Heart left ventricle (tissue), 16 donors: ENCODE results near the gene CPEB1. TPM values are rescaled to one million over a fixed set of nuclear protein-coding genes. Genes with fewer than 3 reads are reported as not detected.

Experiments used
- ATAC-seq, 4 donors: fragments of 200-7000 bp; cut with Tn5 transposase; one replicate each; pipeline ENCODE4 v1.9.1; 2020 to 2022; ENCODE audit warnings: moderate library complexity in 4 of 4, mild to moderate bottlenecking in 3 of 4, moderate number of reproducible peaks in 1 of 4
- DNase-seq, 5 donors: peaks; one replicate each; pipeline ENCODE4 v3.0.0-alpha.2; 2020
- H3K27ac ChIP-seq, 12 donors: fragments of 200-600 bp; sonication (generic) in 4 of 12; one replicate each; pipeline versions ENCODE4 v1.5.0 to v1.8.0; 2016 to 2022; ENCODE audit warnings: mild to moderate bottlenecking in 2 of 12
- H3K27me3 ChIP-seq, 9 donors: fragments of 200-600 bp; sonication (generic) in 2 of 9; one replicate each; pipeline versions ENCODE4 v1.5.1 to v1.8.0; 2016 to 2022; ENCODE audit warnings: mild to moderate bottlenecking in 3 of 9
- H3K36me3 ChIP-seq, 9 donors: fragments of 200-600 bp; sonication (generic) in 2 of 9; one replicate each; pipeline versions ENCODE4 v1.5.0 to v1.8.0; 2018 to 2022; ENCODE audit warnings: mild to moderate bottlenecking in 2 of 9
- H3K4me1 ChIP-seq, 12 donors: fragments of 200-600 bp; sonication (generic) in 4 of 12; one replicate each; pipeline versions ENCODE4 v1.5.0 to v1.8.0; 2016 to 2022; ENCODE audit warnings: mild to moderate bottlenecking in 3 of 12
- H3K4me3 ChIP-seq, 12 donors: fragments of 200-600 bp; sonication (generic) in 4 of 12; one replicate each; pipeline versions ENCODE4 v1.5.0 to v1.8.0; 2017 to 2022; ENCODE audit warnings: mild to moderate bottlenecking in 9 of 12, moderate library complexity in 4 of 12
- H3K9me3 ChIP-seq, 12 donors: fragments of 200-600 bp; sonication (generic) in 4 of 12; one replicate each; pipeline versions ENCODE4 v1.5.0 to v1.8.0; 2016 to 2022; ENCODE audit warnings: mild to moderate bottlenecking in 1 of 12
- CTCF ChIP-seq, 12 donors: fragments of 200-600 bp; sonication (generic) in 4 of 12; IDR thresholded peaks; one replicate each; pipeline versions ENCODE4 v1.5.0 to v1.8.0; 2018 to 2022; ENCODE audit warnings: antibody characterized with exemption in 12 of 12, mild to moderate bottlenecking in 5 of 12
- POLR2A ChIP-seq, 2 donors: fragments of 450-650 bp; IDR thresholded peaks; one replicate each; pipeline ENCODE4 v1.6.1; 2017; ENCODE audit warnings: antibody characterized with exemption in 2 of 2, mild to moderate bottlenecking in 2 of 2, moderate library complexity in 2 of 2
- WGBS, 4 donors: extraction: QIAGEN DNeasy Blood & Tissue Kit in 2 of 4; methylation state at CpG; one replicate each; pipeline versions ENCODE4 v1.1.5 to v1.1.7; 2013 to 2018; 5-methylcytosine and 5-hydroxymethylcytosine counted together
- intact Hi-C, 10 donors: fragments of 100-400 bp; cut with DNase I; formaldehyde crosslinking; loops; one replicate each; pipeline versions ENCODE4 v1.11.1 to v1.14.2; 2022
- polyA plus RNA-seq, 2 donors: library from polyadenylated mRNA; stranded (reverse); fragments of 200-250 nt; gene quantifications; one replicate each; pipeline ENCODE4 v1.2.3, GENCODE V29; 2013
- total RNA-seq, 9 donors: library from RNA; depleted of rRNA in 2 of 9; stranded (reverse); fragments of >200 nt in 2 of 9; fragmentation: NEBNext Ultra II Directional in 3 of 9; extraction: Animal tissue kit (Norgen Biotek cat#: 25700) in 3 of 9; gene quantifications; one replicate each; pipeline versions ENCODE4 v1.1.0 to v1.2.4, GENCODE V29; 2016 to 2023
- donor health status: ischemic (EF 13 %, LVEDD 7.1; RV severe dilation, severe dysfunction).
- donor health status: healthy with polysubstance abuse.
- donor health status: DM: no; HTN: yes; CAD: no.
- donor health status: DM: no; HTN: no; CAD: no.
- donor health status: ischemic (EF 25% LVEDD 6.9; RV normal size, moderate dysfunction).
- donor health status: ischemic (EF 25% LVEDD 5.7; RV mildly dilated, moderate dysfunction).
- donor health status: healthy.
- donor health status: DM: yes; HTN: yes; CAD: no.
- donor health status: ischemic (EF 35%, LVEDD 5.7; RV mildly dilated, moderate dysfunction).
- donor health status: nonischemic (EF 11% LVEDD 7.7; RV severe dilation, severe dysfunction).
- donor health status: DM: yes; HTN: yes; CAD: no.
- donor health status: PGD.
- donor health status: ischemic (EF 29% LVEDD 5.4; RV normal size, mild dysfunction).
- donor health status: nonischemic (EF 23%, LVEDD 6.1; RV moderate dilation, normal function).

Gene CPEB1
- total and polyA plus RNA-seq, 11 donors, result 0.07 to 8.7 (median 0.54) TPM; not detected in 1

GRCh38 chr15:82663186-82663600, 16.0 kb upstream of the CPEB1 start:
- TF ChIP-seq POLR2A (IDR thresholded peaks at IDR 0.05) (no peak), CTCF (IDR thresholded peaks at IDR 0.05) (no peak)
- ATAC-seq (peak in 1 of 4 donors; percentile 56), DNase-seq (peak in 4 of 5 donors; percentile 31 to 40 (median 36))
- no peaks in the 10 kb centered on the region for H3K36me3 ChIP-seq
- H3K27me3 ChIP-seq, result peaks cover 0 to 12% (median 0%) of the 10 kb centered on the region in 9 donors
- H3K9me3 ChIP-seq, result no peaks in the 10 kb centered on the region
- no peak overlapping the region for H3K4me3 ChIP-seq
- H3K4me1 ChIP-seq, result no peaks in the 10 kb centered on the region
- 0 to 20% (median 6%) methylated on average over 1 to 4 of the region's 4 CpGs for WGBS, 4 donors
- intact Hi-C loops, result no loop called here
- no peak overlapping the region for H3K27ac ChIP-seq

- TF ChIP-seq CTCF (IDR thresholded peaks at IDR 0.05) (no peak), POLR2A (IDR thresholded peaks at IDR 0.05) (no peak)
- WGBS, 4 donors, result 75 to 78% (median 77%) methylated on average over 7 to 9 of the region's 9 CpGs
- Histone ChIP-seq H3K9me3 (no peaks in the 10 kb centered on the region), H3K4me1 (no peaks in the 10 kb centered on the region), H3K36me3 (no peaks in the 10 kb centered on the region), H3K27me3 (peaks cover 0 to 12% (median 0%) of the 10 kb centered on the region in 9 donors), H3K4me3 (no peak overlapping the region), H3K27ac (no peak overlapping the region)
- DNase-seq (no peak), ATAC-seq (no peak)
- intact Hi-C loops, result no loop called here
Measured at GRCh38 chr15:82662641-82663040, 15.5 kb upstream of the CPEB1 start.

GRCh38 chr15:82660378-82660777, 13.2 kb upstream of the CPEB1 start:
- H3K36me3 ChIP-seq, result no peaks in the 10 kb centered on the region
- no peak for ATAC-seq
- intact Hi-C loops, result no loop called here
- no peak for DNase-seq
- H3K4me1 ChIP-seq, result no peaks in the 10 kb centered on the region
- 41 to 56% (median 45%) methylated on average over 1 of the region's 1 CpG for WGBS, 4 donors
- peaks cover 0 to 12% (median 0%) of the 10 kb centered on the region in 9 donors for H3K27me3 ChIP-seq
- TF ChIP-seq POLR2A (IDR thresholded peaks at IDR 0.05) (no peak), CTCF (IDR thresholded peaks at IDR 0.05) (no peak)
- H3K27ac ChIP-seq, result no peak overlapping the region
- H3K9me3 ChIP-seq, result no peaks in the 10 kb centered on the region
- no peak overlapping the region for H3K4me3 ChIP-seq

GRCh38 chr15:82656641-82657266, 9.6 kb upstream of the CPEB1 start:
- DNase-seq (no peak), ATAC-seq (no peak)
- Histone ChIP-seq H3K4me3 (no peak overlapping the region), H3K4me1 (no peaks in the 10 kb centered on the region), H3K27me3 (no peaks in the 10 kb centered on the region), H3K9me3 (no peaks in the 10 kb centered on the region), H3K36me3 (no peaks in the 10 kb centered on the region), H3K27ac (no peak overlapping the region)
- intact Hi-C loops, result loop anchor here in 1 of 10 donors (10.0 kb wide), 1 partner anchor 48 kb away; the partner anchor contains the start of gene AP3B2
- TF ChIP-seq CTCF (IDR thresholded peaks at IDR 0.05), result no peak
- TF ChIP-seq POLR2A (IDR thresholded peaks at IDR 0.05), result no peak
- 57 to 63% (median 58%) methylated on average over 7 of the region's 7 CpGs for WGBS, 4 donors
